SK-N-SH (cell line): ENCODE measurements around the gene SETD3. TPM values are rescaled to one million over a fixed set of nuclear protein-coding genes. Genes with fewer than 3 reads are reported as not detected.

Experiments used
- CTCF ChIA-PET: fragments of 300-600, 350-600 bp; formaldehyde crosslinking; extraction: SDS; loops from one replicate; lab custom pipeline; 2021; lab: Yijun Ruan, JAX
- POLR2A ChIA-PET: fragments of 350-600 bp; sonication (Branson Sonifier 250); formaldehyde crosslinking; extraction: SDS; loops from one replicate; lab custom pipeline; 2020; ENCODE audit warnings: antibody characterized with exemption, inconsistent platforms; lab: Yijun Ruan, JAX
- DNase-seq: peaks from one replicate; pipeline ENCODE4 v3.0.0; 2012
- H2AFZ ChIP-seq: fragments of 200-600 bp; sonication (generic); 2 replicates; pipeline ENCODE4 v1.8.1; 2016; ENCODE audit warnings: antibody characterized with exemption, mild to moderate bottlenecking, low read depth
- H3F3A ChIP-seq: fragments of 200-600 bp; sonication (generic); replicated peaks from 2 replicates; pipeline ENCODE3; 2016; ENCODE audit warnings: antibody characterized with exemption, mild to moderate bottlenecking; ENCODE audit not compliant: insufficient read depth
- H3K27ac ChIP-seq, 2 experiments: fragments of 200-500 bp in 1 of 2; fragments of 200-600 bp in 1 of 2; sonication (Bioruptor generic) in 1 of 2; sonication (generic), shearing (Covaris generic) in 1 of 2; 2 replicates each; pipeline versions ENCODE4 v1.5.1 to v1.6.1; 2014 to 2016; ENCODE audit warnings: low read depth in 2 of 2, inconsistent platforms in 1 of 2, low read length in 1 of 2, mild to moderate bottlenecking in 1 of 2, mixed read lengths in 1 of 2
- H3K27me3 ChIP-seq: fragments of 200-600 bp; sonication (generic), shearing (Covaris generic); 2 replicates; pipeline ENCODE4 v1.6.1; 2016; ENCODE audit warnings: mixed run types; ENCODE audit not compliant: insufficient read depth
- H3K36me3 ChIP-seq, 2 experiments: fragments of 200-500 bp in 1 of 2; fragments of 200-600 bp in 1 of 2; sonication (Bioruptor generic) in 1 of 2; sonication (generic) in 1 of 2; replicated peaks in 1 of 2; 2 replicates each; pipeline versions ENCODE3 to v1.5.1; 2014 to 2016; ENCODE audit warnings: low read length in 1 of 2, mild to moderate bottlenecking in 1 of 2; ENCODE audit not compliant: insufficient read depth in 2 of 2, control insufficient read depth in 1 of 2
- H3K4me1 ChIP-seq, 2 experiments: fragments of 200-500 bp in 1 of 2; fragments of 200-600 bp in 1 of 2; sonication (Bioruptor generic) in 1 of 2; sonication (generic), shearing (Covaris generic) in 1 of 2; 2 replicates each; pipeline versions ENCODE4 v1.5.1 to v1.6.1; 2014 to 2016; ENCODE audit warnings: low read depth in 1 of 2, low read length in 1 of 2, mixed run types in 1 of 2; ENCODE audit not compliant: insufficient read depth in 2 of 2, control insufficient read depth in 1 of 2
- H3K4me2 ChIP-seq: fragments of 200-600 bp; sonication (generic), shearing (Covaris generic); 2 replicates; pipeline ENCODE4 v1.6.1; 2017; ENCODE audit warnings: mixed run types
- H3K4me3 ChIP-seq, 2 experiments: fragments of 200-500 bp in 1 of 2; fragments of 200-600 bp in 1 of 2; sonication (Bioruptor generic) in 1 of 2; sonication (generic), shearing (Covaris generic) in 1 of 2; 2 replicates each; pipeline versions ENCODE4 v1.5.1 to v1.8.1; 2014 to 2016; ENCODE audit warnings: low read depth in 2 of 2, inconsistent platforms in 1 of 2, low read length in 1 of 2, mild to moderate bottlenecking in 1 of 2, mixed read lengths in 1 of 2, moderate library complexity in 1 of 2
- H3K79me2 ChIP-seq: fragments of 200-600 bp; sonication (generic); 2 replicates; pipeline ENCODE4 v1.8.1; 2017; ENCODE audit warnings: mild to moderate bottlenecking; ENCODE audit not compliant: insufficient read depth
- H3K9ac ChIP-seq: fragments of 200-600 bp; sonication (generic); 2 replicates; pipeline ENCODE4 v1.6.1; 2017; ENCODE audit warnings: mixed run types
- H3K9me2 ChIP-seq: fragments of 200-600 bp; sonication (generic); 2 replicates; pipeline ENCODE4 v1.6.1; 2017; ENCODE audit warnings: mixed run types
- H3K9me3 ChIP-seq: fragments of 200-600 bp; sonication (generic); 2 replicates; pipeline ENCODE4 v1.6.1; 2017; ENCODE audit warnings: mixed run types, mild to moderate bottlenecking, moderate library complexity
- H4K20me1 ChIP-seq: fragments of 200-600 bp; sonication (generic); 2 replicates; pipeline ENCODE4 v1.6.1; 2017; ENCODE audit warnings: mild to moderate bottlenecking, mixed run types; ENCODE audit not compliant: insufficient read depth
- FOSL2 ChIP-seq: IDR thresholded peaks from 2 replicates; pipeline ENCODE4 v1.4.0; 2012; ENCODE audit warnings: low read depth, mild to moderate bottlenecking, moderate library complexity, borderline replicate concordance
- FOXM1 ChIP-seq: IDR thresholded peaks from 2 replicates; pipeline ENCODE4 v1.4.0; 2012; ENCODE audit warnings: low read depth, mild to moderate bottlenecking
- GABPA ChIP-seq: IDR thresholded peaks from 2 replicates; pipeline ENCODE4 v1.4.0; 2012; ENCODE audit warnings: low read depth, mild to moderate bottlenecking
- GATA2 ChIP-seq: sonication (generic); formaldehyde crosslinking; IDR thresholded peaks from 2 replicates; pipeline ENCODE4 v1.5.0; 2020; ENCODE audit warnings: mild to moderate bottlenecking, missing genetic modification reagents
- JUND ChIP-seq: IDR thresholded peaks from 2 replicates; pipeline ENCODE4 v1.4.0; 2012
- RFX5 ChIP-seq: IDR thresholded peaks from 2 replicates; pipeline ENCODE4 v1.6.1; 2012; ENCODE audit warnings: mild to moderate bottlenecking, improper control_type of control experiment, low read length
- RXRA ChIP-seq: IDR thresholded peaks from 2 replicates; pipeline ENCODE4 v1.4.0; 2012; ENCODE audit warnings: low read depth, mild to moderate bottlenecking, borderline replicate concordance
- SIN3A ChIP-seq: IDR thresholded peaks from 2 replicates; pipeline ENCODE4 v1.6.1; 2012; ENCODE audit warnings: low read depth, mild to moderate bottlenecking, low read length, moderate library complexity, borderline replicate concordance
- TEAD4 ChIP-seq: IDR thresholded peaks from 2 replicates; pipeline ENCODE4 v1.4.0; 2012; ENCODE audit warnings: mild to moderate bottlenecking, borderline replicate concordance; ENCODE audit not compliant: insufficient read depth
- YY1 ChIP-seq: IDR thresholded peaks from 2 replicates; pipeline ENCODE4 v1.4.0; 2012; ENCODE audit warnings: low read depth, mild to moderate bottlenecking
- WGBS: methylation state at CpG from one replicate; pipeline ENCODE4 v1.1.6; 2017; ENCODE audit warnings: low lambda C conversion rate; 5-methylcytosine and 5-hydroxymethylcytosine counted together
- polyA plus RNA-seq, 3 experiments: library from polyadenylated mRNA; depleted of rRNA; stranded (reverse); fragments of >200 nt; gene quantifications; 2 replicates each; pipeline ENCODE4 v1.2.3, GENCODE V29; 2012
- TF ChIP-seq, protein P1 (sequence below): fragments of 150-350 bp; IDR thresholded peaks from 2 replicates; pipeline ENCODE4 v1.6.1; 2016; ENCODE audit warnings: mild to moderate bottlenecking, low read depth, low read length
- TF ChIP-seq, protein P2 (sequence below): fragments of 150-350 bp; IDR thresholded peaks from 2 replicates; pipeline ENCODE4 v1.6.1; 2017; ENCODE audit warnings: antibody characterized with exemption, low read length, low read depth, borderline replicate concordance
- TF ChIP-seq, protein P3 (sequence below): IDR thresholded peaks from 2 replicates; pipeline ENCODE4 v1.4.0; 2012; ENCODE audit warnings: low read depth
- TF ChIP-seq, protein P4 (sequence below): IDR thresholded peaks from 2 replicates; pipeline ENCODE4 v1.6.1; 2012; ENCODE audit warnings: mild to moderate bottlenecking, low read depth, low read length, moderate library complexity

The SETD3 gene
- polyA plus RNA-seq, 1 of the 3 experiments (the other 2 are of a cell fraction), result 19.1 TPM

DNA sequence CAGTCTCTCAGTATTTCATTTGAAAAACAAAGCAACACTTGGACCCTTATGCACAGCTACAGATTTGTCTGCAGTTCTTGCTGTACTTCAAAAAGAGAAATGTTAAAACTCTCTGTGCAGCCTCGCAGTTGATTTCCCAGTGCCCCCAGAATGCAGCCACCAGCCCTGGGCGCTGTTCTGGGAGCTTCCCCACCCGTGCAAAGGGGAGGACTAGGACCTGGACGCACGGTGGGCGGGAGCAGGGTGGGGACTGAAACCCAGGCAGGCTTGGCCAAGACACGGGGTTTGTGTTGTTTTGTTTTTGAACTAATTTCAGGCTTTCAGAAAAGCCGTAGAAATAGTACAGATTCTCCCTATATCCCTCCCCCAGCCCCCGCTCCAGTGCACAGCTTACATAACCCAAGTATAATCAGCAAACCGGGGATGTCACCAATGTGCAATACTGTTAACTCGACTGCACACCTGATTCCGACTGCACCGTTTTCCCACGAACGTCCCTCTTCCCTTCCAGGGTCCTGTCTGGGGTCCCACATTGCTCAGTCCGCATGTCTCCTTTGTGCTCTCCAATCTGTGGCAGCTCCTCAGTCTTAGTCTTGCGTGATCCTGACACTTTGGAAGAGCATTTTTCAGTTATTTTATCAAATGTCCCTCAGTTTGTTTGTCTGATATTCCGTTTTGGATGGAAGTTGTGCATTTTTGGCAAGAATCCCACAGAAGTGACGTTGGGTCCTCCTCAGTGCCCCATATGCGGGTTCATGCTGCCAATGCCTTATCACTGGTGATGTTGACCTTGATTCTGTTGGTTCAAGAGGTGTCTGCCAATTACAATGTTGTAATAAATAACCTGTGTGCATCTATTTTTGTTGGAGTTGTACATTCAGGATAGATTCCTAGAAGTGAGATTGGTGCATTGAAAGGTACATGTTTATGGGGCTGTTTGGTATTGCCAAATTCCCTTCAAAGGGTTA is 95.9 kb downstream of the SETD3 start:
- H3K27me3 ChIP-seq, result peaks cover 16% of the 10 kb centered on the region
- H3K27ac ChIP-seq, result no peak overlapping the region
- H3K9me3 ChIP-seq, result no peaks in the 10 kb centered on the region
- ChIA-PET POLR2A (no interaction called here), CTCF (interaction anchor here (1.5 kb wide), 1 partner anchor 8 kb away, joined by 5 read pairs; no protein-coding TSS in a partner anchor)
- peaks cover 3% of the 10 kb centered on the region for H3F3A ChIP-seq
- TF ChIP-seq, protein P1, sequence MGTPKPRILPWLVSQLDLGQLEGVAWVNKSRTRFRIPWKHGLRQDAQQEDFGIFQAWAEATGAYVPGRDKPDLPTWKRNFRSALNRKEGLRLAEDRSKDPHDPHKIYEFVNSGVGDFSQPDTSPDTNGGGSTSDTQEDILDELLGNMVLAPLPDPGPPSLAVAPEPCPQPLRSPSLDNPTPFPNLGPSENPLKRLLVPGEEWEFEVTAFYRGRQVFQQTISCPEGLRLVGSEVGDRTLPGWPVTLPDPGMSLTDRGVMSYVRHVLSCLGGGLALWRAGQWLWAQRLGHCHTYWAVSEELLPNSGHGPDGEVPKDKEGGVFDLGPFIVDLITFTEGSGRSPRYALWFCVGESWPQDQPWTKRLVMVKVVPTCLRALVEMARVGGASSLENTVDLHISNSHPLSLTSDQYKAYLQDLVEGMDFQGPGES, result no peak
- no peak for TF ChIP-seq GABPA
- no peaks in the 10 kb centered on the region for H3K4me1 ChIP-seq
- no peaks in the 10 kb centered on the region for H3K79me2 ChIP-seq
- H3K4me3 ChIP-seq, result no peak overlapping the region
- DNase-seq, result no peak
- no peaks in the 10 kb centered on the region for H3K36me3 ChIP-seq
- WGBS, result 12% methylated on average over 19 of the region's 20 CpGs
- H3K9ac ChIP-seq, result no peak overlapping the region
- H2AFZ ChIP-seq, result no peak overlapping the region
- no peak overlapping the region for H3K4me2 ChIP-seq
- H3K9me2 ChIP-seq, result no peaks in the 10 kb centered on the region
- no peaks in the 10 kb centered on the region for H4K20me1 ChIP-seq

DNA sequence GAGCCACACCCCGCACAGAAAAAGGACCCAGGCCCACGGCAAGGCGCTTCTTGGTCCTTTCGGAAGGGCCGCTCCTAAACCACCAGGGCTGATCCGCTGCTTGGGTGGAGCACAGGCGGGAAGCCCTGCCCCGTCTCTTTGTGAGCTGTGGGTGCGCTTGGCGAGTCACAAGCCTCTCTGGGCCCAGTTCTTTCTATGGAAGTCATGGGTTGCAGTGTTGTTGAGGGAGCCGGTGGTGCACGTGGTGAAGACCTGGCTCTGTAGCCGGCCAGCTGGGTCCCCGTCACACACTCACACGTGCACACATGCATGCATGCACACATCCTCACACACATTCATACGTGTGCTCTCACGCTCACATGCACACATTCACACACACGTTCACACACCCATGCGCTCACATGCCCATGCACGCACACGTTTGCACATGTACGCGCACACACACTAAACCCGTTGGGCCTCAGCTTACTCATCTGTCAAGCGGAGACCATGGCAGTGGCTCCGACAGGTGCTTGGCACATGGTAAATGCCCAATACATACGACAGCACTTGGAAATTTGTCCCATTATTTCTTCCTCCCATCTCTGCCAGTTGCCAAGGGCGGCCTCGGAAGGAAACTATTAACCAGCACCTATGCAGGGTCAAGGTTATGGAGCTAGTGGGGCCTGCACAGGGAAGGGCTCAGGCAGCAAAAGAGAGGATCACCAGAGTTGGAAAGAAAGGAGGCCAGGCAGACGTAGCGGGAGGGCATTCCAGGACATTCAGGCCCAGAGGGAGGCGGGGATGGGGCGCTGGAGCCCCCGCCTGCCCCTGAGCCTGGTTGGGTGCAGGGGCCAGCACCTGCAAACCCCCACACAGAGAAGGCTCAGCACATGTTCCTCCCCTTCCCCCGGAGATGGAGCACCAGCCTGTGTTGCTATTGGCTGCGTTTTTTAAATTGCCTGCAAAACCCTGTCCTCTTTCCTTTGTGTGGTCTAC is 96.9 kb downstream of the SETD3 start:
- Histone ChIP-seq H3K4me2 (no peak overlapping the region), H3K27ac (no peak overlapping the region), H3K79me2 (no peaks in the 10 kb centered on the region), H3K4me1 (no peaks in the 10 kb centered on the region), H3K36me3 (no peaks in the 10 kb centered on the region), H2AFZ (no peak overlapping the region), H3K9ac (no peak overlapping the region), H4K20me1 (no peaks in the 10 kb centered on the region), H3K4me3 (no peak overlapping the region), H3F3A (peaks cover 3% of the 10 kb centered on the region), H3K9me2 (no peaks in the 10 kb centered on the region), H3K9me3 (no peaks in the 10 kb centered on the region), H3K27me3 (peaks cover 17% of the 10 kb centered on the region)
- 70% methylated on average over 31 of the region's 36 CpGs for WGBS
- ChIA-PET CTCF (interaction anchor here (0.7 to 1.5 kb wide), 2 partner anchors 9 kb away, joined by 4 to 5 read pairs; no protein-coding TSS in a partner anchor), POLR2A (no interaction called here)
- no peak for DNase-seq
- TF ChIP-seq, protein P2, sequence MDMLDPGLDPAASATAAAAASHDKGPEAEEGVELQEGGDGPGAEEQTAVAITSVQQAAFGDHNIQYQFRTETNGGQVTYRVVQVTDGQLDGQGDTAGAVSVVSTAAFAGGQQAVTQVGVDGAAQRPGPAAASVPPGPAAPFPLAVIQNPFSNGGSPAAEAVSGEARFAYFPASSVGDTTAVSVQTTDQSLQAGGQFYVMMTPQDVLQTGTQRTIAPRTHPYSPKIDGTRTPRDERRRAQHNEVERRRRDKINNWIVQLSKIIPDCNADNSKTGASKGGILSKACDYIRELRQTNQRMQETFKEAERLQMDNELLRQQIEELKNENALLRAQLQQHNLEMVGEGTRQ, result no peak
- TF ChIP-seq FOSL2 (no peak), RFX5 (no peak), GATA2 (CRISPR knock-in tag) (no peak), FOXM1 (no peak), GABPA (no peak), RXRA (no peak), SIN3A (no peak), YY1 (no peak), TEAD4 (no peak), JUND (no peak)
- TF ChIP-seq, protein P3, sequence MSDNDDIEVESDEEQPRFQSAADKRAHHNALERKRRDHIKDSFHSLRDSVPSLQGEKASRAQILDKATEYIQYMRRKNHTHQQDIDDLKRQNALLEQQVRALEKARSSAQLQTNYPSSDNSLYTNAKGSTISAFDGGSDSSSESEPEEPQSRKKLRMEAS, result no peak
- TF ChIP-seq, protein P1, result no peak
- TF ChIP-seq, protein P4, sequence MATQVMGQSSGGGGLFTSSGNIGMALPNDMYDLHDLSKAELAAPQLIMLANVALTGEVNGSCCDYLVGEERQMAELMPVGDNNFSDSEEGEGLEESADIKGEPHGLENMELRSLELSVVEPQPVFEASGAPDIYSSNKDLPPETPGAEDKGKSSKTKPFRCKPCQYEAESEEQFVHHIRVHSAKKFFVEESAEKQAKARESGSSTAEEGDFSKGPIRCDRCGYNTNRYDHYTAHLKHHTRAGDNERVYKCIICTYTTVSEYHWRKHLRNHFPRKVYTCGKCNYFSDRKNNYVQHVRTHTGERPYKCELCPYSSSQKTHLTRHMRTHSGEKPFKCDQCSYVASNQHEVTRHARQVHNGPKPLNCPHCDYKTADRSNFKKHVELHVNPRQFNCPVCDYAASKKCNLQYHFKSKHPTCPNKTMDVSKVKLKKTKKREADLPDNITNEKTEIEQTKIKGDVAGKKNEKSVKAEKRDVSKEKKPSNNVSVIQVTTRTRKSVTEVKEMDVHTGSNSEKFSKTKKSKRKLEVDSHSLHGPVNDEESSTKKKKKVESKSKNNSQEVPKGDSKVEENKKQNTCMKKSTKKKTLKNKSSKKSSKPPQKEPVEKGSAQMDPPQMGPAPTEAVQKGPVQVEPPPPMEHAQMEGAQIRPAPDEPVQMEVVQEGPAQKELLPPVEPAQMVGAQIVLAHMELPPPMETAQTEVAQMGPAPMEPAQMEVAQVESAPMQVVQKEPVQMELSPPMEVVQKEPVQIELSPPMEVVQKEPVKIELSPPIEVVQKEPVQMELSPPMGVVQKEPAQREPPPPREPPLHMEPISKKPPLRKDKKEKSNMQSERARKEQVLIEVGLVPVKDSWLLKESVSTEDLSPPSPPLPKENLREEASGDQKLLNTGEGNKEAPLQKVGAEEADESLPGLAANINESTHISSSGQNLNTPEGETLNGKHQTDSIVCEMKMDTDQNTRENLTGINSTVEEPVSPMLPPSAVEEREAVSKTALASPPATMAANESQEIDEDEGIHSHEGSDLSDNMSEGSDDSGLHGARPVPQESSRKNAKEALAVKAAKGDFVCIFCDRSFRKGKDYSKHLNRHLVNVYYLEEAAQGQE, result no peak
